NCI-H187 (cell line): ENCODE measurements around the gene ATP6V1B1.
"Not testable (repeated sequence)": the region's sequence is repeated elsewhere in the genome, so short reads cannot be mapped to it uniquely, and the experiment has no call there.

ENCODE experiments used
- DNase-seq, 2 experiments: peaks; one replicate each; lab custom pipeline; 2025; lab: John Stamatoyannopoulos, UW

Gene ATP6V1B1

DNA sequence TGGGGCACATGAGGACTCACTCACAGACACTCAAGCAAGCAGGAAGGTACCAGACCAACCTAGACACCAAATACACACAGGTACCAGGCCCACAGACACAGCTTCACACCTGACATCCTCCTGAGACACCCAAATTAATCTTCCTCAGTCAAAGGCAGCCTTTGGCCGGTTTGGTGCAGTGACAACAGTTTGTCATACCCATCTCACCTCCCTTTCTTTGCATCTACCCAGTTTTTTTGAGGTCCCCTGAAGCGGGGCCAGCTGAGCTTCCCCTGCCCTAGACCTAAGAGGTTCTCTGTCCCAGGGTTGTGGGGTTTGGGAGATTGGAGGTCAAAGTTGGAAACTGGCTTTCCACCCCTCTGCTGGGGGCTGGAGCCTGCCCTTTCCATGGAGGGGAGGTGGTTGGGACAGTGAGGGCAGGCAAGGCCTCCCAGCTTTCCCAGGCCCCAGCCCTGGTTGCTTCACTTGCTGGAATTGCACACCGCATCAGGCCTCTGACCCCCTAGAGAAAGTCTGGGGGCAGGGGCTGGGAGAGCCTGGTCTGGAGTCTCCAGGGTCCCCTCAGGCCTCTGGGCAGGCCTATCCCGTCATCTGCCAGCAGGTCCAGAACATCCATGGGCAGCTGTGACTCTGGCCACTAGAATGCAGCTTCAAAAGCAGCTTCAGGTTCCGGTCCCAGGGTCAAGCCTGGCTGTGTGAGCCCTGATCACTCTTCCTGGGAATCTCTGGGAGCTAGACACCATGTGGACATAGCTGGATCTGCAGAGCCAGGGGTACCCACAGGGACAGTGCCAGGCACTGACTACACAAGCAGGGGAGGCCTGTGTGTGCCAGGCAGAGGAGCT, 71.5 kb downstream of the ATP6V1B1 start:
- no peak for DNase-seq

DNA sequence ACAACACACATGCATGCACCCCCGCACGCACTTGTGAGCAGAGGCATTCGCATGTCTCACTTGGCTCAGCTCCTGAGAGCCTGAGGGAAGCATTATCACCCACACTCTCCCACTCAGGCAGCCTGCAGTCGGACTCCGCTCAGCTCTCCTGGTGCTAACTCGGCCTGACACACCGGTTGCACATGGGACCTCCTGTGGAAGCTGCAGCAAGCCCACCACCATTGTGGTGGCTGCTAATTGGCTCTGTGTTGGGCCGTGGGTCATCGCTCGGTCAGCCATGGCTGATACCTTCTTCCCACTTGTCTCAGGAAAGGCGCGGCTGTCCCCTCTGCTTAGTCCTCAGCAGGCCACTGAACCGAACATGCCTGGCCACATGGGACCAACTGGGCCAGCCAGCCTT, 72.6 kb downstream of the ATP6V1B1 start:
- no peak for DNase-seq

DNA sequence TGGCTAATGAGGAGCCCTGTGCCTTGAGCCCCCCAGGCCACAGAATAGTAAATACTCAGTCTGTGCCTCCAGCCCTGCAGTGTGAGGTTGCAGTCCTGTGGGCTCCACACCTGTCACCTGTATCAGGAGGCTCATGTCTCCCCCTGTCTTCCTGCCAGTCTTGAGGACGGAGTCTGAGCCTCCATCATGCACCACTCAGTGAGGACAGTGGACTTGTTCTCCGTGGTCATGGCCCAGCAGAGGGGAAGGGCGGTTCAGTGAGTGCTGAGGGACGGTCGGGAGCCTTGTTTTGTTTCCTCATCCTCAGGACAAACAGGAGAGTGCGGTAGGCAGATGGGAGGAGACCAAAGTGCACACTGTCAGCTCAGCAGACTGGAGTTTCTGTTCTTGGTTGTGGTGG, 76.1 kb downstream of the ATP6V1B1 start:
- DNase-seq: not testable (repeated sequence)
